Body of pancreas (tissue), 4 donors: ENCODE data around the gene AKR1C8.

ENCODE experiments used
- CTCF ChIP-seq, 7 experiments: fragments of 450-650 bp in 4 of 7; fragments of 200-600 bp in 3 of 7; sonication (generic) in 3 of 7; IDR thresholded peaks; one replicate each; pipeline ENCODE4 v1.5.1; 2016 to 2019; ENCODE audit warnings: antibody characterized with exemption in 7 of 7
- POLR2A ChIP-seq, 3 donors: fragments of 450-650 bp; IDR thresholded peaks; one replicate each; pipeline ENCODE4 v1.6.1; 2016; ENCODE audit warnings: antibody characterized with exemption in 3 of 3, mild to moderate bottlenecking in 2 of 3

DNA sequence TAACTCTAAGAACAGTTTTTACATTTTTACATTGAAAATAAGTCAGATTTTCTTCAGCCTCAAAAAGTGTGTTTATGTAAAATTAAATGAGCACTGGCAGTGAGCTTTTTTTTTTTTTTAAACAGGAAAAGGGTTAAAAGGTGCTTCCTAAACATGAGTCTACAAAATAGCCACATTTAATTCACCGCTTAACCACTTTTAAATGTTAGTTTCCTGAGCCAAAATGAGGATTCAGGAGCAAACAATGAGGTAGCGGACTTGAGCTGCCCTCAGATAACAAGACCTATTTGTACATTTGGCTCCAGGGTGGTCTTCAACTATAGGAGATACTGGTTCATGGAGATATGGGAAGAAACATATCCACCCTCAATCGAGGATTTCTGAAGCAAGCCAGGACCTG lies 67.9 kb downstream of the AKR1C8 start:
- TF ChIP-seq CTCF (IDR thresholded peaks at IDR 0.05) (no peak), POLR2A (IDR thresholded peaks at IDR 0.05) (no peak)
